ENCODE measurements around the gene LAMP1.
"Not testable (repeated sequence)": the region's sequence is repeated elsewhere in the genome, so short reads cannot be mapped to it uniquely, and the experiment has no call there.

LAMP1 gene

DNA sequence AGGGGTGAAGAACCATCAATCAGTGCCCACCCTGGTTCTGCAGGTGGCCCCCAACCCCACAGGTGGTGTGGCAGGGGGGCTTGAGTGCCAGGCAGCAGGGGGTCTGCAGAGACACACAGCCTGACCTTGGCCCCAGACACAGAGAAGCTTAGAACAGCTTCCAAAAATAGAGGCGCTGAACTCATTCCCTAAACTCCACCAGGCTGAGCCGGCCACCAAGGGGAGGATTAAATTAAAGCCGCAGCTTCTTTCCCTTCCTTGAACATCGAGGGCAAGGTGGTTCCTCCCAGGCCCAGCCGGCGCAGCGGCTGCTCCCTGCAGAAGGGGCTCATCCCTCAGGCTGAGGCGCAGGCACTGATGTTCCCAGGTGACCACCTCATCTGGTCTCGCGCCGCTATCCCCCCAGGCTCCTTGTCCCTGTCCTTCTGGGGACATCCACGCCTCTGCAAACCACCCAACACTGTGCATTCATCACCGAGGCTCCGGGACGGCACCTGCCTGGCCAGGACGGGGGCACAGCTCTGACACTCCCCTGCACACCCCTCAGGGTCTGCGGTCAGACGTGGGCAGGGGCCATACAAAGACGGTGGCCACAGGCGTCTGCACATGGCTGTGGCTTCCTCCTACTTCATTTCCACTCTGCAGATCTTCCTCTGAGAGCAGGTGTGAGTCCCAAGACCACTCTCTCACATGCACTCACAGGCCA is 30.9 kb downstream of the LAMP1 start:
- DNase-seq (ENCODE audit: low read depth), result no peak

DNA sequence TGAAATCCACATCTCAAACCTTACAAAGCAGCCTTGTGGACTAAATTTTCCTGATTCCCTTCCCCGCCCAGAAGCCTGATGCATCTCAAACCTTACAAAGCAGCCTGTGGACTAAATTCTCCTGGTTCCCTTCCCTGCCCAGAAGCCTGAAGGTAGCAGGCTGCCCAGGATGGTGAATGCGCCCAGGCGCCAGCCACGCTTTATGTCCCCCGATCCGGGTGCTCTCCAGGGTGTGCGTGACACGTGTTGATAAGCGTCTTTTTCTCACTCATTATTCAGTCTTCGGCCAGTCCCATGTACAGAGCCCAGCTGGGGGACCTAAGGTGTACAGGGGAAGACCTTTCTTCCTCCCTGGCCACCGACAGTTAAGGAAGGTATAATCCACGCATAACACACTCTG is 31.8 kb downstream of the LAMP1 start:
- DNase-seq (ENCODE audit: low read depth), result no peak

DNA sequence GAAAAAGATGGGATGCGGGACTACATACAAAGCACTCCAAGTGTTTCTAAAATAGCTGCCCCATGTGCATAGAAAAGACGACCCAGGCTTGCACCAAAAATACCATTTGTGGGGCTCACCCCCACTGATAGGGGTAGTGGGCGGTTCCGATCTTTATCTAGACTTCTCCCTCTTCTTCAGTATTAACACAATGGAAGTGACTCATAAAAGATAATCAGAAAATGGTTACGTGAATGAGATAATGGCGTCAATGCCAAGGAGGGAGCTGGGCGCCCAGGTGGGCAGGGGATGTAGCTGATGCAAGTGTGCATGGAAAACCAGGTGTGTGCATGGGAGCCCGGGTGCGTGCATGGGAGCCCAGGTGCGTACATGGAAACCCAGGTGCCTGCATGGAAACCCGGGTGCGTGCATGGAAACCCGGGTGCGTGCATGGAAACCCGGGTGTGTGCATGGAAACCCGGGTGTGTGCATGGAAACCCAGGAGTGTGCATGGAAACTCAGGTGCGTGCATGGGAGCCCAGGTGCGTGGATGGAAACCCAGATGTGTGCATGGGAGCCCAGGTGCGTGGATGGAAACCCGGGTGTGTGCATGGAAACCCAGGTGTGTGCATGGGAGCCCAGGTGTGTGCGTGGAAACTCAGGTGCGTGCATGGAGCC is 32.7 kb downstream of the LAMP1 start:
- no peak for DNase-seq (ENCODE audit: low read depth)

DNA sequence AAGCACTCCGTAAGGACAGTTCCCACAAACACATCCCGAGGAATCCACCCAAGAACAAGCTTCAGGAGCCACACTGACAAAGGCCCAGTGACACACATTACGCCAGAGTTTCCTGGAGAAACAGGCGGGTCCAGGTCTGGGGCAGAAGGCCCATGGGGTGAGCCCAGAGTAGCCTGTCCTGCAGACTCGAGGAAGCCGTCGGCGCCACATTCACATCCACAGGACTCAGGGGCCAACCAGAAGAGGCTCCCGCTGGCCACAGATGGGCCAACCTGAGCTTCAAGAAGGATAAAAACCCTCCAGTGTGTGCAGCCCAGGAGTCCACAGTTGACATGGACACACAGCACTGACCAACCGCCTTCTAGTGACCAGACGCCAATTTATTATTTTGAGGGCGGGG is 35.6 kb downstream of the LAMP1 start:
- no peak for DNase-seq (ENCODE audit: low read depth)

DNA sequence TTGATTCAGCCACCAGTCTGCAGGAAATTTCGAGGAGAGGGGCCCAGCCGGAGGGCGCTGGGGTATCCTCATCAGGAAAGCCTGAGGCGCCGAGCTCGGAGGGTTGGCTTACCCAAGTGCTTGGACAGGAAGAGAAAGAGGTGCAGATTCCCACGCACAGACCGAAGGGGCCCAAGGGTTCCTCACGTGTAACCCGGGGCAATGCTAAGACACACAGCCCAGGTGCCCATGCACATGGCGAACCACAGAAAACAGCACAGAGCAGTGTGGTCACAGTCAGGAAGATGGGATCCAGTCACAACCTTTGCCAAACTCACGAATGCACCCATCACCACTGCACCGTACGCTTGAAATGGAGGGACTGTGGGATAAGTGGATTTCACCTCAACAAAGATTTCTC is 36.0 kb downstream of the LAMP1 start:
- no peak for DNase-seq (ENCODE audit: low read depth)

DNA sequence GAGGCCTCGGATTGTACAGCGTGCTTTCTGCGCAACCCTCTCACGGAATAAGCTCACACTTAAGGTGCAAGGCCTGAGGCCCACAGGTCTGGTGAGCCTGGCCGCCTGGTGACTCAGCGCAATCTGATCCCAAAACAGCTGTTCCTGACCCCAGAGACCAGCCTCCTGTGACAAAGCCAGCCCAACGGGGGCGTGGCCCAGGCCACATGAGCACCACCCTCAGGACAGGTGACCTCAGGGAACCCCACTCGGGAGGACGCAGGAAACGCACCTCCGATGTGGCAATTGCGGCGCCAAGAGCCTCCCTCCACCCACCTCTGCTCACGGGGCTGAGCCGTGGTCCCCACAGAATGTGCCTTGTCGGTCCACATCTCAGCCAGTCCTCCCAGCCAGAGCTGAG is 40.5 kb downstream of the LAMP1 start:
- no peak for DNase-seq (ENCODE audit: low read depth)

DNA sequence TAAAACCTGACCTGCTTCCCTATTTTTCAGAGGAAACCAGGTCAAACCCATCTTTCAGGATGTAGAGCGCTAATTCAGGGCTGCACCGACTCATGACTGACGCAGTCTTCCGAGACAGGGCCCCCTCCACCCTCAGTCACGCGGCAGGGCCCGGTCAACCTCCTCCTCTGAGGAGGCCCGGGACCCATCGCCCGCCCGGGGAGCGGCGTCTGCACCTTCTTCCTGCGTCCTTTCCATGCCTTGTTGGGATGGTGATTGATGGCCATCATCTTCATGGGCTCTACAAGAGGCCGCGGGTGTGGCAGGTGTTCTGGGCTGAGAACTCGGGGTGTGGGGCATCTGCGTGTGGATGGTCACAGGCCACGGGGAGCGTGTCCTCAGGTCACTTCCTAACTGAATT is 40.9 kb downstream of the LAMP1 start:
- DNase-seq (ENCODE audit: low read depth), result no peak

DNA sequence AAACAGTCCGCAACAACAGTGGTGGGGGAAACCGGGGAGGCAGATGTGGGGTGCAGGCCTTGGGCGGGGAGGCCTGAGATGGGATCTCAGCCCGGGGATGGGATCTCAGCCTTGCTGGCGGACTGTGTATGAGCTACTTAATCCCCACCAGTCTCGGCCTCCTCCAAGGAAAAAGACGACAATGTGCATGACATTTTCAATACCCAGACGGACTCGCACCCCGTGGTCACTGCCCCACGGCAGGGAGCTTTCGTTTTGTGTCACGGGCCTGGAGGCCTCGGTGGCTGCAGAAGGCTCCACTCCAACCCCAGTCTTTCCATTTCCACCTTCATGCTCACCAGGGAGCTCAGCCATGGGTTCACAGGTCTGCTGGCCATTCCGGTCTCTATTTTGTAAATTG is 41.4 kb downstream of the LAMP1 start:
- no peak for DNase-seq (ENCODE audit: low read depth)

DNA sequence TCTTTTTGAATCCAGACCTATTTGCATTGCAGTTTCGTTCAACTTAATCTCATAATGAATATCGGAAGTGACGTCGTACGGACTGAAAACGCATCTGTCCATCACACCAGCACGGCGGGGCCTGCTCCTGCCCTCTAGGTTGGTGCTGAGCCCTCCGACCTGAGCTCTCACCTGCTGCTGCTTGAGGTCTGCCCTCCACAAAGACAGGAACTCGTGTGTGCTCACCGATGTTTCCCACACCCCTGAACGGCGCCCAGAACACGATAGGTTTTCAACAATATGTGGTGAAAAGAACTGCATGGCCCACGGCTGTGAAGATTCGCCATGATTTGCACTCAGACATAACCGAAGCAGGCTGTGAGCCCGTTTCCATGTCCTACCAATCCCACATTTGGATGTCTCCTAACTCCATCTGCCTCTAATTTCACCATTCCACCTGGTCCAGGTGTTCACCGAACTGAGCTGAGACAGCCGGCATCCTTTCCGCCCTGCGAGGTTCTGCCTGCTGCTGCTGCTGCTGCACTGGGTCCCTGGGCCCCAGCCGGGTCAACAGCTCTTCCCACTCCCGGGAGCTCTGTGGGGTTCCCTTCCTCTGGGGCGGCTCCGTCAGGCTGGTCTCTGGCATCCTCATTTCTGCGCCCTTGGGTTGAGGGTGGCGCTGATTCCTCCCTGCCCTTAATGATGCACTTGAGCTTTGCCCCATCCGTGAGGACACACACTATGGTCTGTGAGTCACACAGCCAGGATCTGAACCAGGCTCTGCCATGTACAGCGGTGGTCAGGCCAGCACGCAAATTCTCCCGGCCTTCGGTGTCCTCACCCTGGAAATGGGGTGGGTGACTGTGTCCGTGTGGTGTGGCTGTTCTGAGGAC is 46.0 kb downstream of the LAMP1 start:
- DNase-seq (ENCODE audit: low read depth), result no peak

DNA sequence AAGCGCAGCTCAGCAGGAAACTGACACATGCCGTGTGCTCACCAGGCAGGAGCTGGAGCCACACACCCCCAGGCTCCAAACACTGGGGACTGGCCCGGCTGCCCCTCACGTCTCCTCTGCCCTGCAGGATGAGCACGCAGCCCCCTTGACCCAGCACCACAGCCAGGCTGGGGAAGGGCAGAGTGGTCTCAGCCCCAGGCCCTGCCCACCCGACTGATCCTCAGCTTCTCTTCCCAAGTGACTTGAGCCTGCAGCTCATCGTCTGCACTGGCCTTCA is 46.6 kb downstream of the LAMP1 start:
- DNase-seq (ENCODE audit: low read depth), result no peak

DNA sequence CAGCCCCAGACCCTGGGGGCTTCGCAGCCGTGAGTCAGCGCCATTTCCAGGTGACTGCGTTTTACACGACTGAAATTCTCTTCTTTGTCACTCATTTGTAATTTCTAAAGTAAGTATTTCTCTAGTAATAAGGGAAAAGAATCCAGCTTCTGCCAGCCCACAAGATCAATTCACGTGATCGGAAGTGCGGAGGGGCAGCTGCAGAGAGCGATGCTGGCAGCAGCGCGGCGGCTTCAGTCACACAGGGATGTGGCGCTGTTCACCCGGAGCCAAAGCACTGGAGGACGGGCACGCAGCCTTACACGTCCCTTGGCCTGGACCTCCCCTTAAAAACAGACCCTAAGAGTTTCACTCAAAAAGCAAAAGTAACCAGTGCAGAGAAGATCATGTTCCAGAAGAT is 48.4 kb downstream of the LAMP1 start:
- DNase-seq (ENCODE audit: low read depth), result no peak

DNA sequence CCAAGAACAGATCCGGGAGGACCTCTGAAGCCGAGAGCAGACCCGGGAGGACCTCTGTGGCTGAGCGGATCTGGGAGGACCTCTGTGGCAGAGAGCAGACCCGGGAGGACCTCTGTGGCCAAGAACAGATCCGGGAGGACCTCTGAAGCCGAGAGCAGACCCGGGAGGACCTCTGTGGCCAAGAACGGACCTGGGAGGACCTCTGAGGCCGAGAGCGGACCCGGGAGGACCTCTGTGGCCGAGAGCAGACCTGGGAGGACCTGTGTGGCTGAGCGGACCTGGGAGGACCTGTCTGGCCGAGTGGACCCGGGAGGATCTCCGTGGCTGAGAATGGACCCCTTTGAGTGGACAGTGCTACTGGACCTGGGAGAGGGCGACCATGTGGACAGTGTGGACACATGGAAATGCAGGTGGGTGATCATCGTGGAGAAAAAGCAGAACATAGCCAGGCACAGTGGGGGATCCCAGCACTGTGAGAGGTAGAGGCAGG is 50.7 kb downstream of the LAMP1 start:
- not testable (repeated sequence) for DNase-seq (ENCODE audit: low read depth)

DNA sequence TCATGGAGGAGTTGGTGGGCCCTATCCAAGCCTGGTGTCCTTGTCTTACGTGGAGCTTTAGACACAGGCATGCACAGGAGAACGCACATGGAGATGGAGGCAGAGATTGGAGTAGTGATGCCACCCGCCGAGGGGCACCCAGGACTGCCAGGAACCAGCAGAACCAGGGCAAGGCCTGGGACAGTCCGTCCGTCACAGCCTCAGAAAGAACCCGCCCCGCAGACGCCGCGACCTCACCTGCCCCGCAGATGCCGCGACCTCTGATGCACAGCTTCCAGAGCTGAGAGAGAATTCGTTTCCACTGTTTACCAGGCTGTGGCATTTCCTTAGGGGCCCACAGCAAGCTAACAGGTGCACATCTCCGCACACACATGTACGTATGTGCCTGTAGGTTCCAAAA is 51.6 kb downstream of the LAMP1 start:
- DNase-seq (ENCODE audit: low read depth), result no peak

DNA sequence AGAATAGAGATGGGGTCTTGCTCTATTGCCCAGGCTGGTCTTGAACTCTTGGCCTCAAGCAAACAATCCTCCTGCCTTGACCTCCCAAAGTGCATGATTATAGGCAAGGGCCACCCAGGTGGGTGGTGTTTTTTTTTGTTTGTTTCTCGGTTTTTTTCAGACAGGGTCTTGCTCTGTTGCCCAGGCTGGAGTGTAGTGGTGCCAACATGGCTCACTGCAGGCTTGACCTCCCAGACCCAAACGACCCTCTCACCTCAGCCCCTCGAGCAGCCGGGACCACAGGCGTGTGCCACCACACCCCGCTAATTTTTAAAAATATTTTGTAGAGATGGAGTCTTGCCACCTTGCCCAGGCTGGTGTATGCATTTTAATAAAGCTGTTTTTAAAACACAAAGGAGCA is 52.0 kb downstream of the LAMP1 start:
- DNase-seq (ENCODE audit: low read depth), result no peak

DNA sequence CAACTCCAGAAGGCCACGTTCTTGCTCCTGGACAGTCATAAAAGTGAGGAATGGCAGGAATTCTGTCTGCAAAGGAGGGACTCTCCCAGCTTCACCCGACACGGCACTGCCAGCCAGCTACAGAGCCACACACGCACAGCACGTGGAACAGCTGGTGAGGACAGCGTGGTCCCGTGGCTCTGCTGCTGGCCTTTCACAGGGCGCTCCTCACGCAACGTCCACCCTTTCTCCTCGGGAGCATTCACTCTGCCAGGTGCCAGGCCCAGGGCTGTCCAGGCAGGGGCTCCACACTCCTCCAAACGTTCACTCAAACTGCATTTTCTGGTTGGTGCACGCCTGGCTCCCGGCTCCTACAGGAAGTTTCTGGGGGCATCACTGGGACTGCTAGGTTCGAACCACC is 52.5 kb downstream of the LAMP1 start:
- no peak for DNase-seq (ENCODE audit: low read depth)

DNA sequence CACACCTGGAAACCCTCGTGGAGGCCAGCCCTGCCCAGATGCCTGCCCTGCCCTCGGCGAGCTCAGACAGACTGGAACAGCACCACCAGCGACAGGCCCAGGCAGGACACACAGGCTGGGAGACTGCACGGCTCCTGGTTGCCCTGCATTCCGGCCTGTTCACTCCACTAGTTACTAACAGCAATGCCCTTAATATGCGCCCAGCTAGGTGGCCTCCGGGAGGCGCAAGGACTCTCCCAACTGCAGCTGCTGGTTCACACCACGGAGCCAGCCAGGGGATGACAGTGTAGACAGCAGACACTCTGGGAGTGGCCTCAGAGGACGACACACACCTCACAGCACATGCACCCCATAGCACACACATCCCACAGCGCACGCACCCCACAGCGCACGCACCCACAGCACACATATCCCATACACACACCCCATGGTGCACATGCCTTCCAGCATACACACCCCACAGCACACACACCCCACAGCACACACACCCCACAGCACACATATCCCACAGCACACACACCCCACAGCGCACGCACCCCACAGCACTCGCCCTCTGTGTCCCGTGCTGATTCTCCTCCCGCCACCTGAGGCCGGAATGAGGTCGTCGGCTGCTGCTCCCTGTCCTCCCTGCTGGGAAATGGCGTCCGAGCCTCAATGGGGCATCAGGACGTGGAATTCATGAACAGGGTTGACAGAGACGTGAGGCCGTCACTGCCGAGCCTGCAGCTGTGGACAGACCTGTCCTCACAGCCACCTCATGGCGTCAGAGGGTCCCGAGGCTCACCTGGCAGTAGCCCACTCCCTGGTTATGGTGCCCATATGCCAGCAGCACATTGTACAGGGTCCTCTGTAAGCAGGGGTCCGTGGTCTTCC is 53.3 kb downstream of the LAMP1 start:
- DNase-seq (ENCODE audit: low read depth), result no peak

DNA sequence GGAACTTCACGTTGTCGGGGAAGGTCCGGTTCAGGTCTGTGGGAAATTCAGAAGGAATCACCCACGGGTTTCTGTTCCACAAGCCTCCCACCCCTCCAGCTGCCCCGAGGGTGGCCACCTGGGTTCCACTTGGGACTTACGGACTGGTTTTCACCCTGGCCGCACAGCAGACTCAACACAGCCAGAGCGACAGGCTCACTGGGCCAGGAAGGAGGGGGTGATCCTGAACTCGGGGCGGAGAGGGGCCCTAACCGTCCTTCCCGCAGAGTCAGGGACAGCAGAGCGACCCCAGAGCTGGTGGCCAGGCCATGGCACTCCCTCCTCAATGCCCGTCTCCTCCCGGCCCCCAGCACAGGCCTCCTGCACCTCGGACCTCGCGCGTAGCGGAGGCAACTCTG is 53.9 kb downstream of the LAMP1 start:
- no peak for DNase-seq (ENCODE audit: low read depth)

DNA sequence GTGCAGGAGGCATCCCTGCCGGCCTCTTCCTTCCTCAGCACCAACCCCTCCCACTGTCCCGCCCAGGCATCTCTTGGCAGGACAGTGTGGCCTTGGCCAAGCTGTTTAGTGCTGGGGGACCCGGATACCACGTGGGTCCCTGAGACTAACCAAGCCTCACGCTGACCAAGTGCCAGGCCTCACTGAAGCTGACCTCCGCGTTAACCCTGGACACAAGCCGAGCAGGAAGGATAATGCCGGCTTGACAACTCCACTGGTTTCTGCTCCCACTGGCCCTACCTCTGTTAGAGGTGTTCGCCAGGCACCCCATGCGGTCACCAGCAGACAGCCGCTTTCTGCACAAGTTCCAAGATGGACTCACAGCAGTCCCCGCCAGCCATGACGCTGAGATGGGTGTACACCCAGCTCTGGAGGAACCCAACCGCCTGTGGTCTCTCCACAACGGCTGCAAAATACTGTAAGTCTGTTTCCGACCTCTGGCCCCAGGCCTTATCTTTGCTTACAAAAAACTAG is 54.5 kb downstream of the LAMP1 start:
- no peak for DNase-seq (ENCODE audit: low read depth)

DNA sequence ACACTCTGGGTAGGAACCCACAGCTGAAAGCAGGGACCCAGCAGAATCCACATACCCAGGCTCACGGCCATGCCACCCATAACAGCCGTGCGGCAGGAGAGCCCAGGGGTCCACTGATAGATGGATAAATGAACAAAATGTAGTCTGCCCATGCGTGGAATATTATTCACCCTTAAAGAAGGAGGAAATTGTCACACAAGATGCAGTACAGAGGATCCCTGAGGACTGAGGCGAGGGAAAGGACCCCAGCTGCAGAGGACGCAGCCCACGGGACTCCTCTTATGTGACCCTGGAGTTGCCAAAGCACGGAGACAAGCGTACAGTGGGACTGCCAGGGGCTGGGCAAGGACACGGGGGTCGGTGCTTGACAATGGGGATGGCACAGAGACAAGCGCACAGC is 56.2 kb downstream of the LAMP1 start:
- no peak for DNase-seq (ENCODE audit: low read depth)

DNA sequence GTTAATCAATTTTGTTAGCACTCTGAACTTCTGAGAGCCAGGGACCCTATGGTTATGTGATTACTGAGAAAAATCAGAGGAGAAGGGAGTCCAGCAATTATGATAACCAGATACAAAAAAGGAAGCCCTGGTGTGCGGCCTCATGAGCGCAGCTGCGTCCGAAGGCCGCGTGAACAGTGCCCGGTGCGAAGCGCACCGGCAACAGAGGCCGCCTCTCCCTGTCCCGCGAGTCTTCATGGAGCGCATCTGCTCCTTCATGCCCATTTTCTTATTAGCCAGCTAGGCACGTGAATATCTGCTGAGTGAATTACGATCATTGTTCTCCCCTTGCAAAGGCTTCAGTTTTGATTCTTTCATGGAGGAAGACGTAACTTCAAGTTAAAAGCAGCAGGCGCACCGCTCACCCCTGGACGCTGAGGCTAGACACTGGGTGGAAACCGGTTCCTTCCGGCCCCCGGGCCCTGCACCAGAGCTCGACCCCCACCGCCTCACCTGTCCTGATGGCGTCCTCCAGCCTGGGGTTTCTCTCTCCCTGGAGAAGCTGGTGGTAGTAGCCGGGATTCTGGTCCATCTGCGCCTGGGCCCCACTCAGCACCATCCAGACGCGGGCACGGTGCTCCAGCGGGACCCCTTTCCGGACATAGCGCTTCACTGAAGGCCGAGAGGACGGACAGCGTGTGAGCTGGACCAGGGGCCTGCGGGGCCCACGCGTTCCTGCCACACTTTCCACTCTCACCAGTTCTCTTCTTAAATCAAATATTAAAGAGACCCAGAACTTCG is 58.0 kb downstream of the LAMP1 start:
- DNase-seq (ENCODE audit: low read depth), result no peak

DNA sequence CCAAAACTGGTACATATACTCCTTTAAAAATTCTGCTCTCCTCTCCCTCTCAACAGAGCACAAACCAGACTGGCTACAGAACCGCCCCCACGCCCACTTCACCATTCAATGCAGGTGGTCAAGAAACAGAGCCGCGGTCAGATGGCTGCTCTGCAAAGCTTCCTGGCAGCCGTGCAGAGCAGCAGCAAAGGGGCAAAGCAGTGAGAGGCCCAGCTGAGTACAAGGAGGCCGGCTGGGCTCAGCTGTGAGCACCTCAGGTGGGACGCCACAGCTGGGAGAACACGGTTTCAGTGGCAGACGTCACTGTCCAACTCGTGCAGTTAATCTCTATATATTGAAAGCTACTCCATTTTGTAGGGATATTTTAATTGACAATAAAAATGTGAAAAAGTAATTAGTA is 58.6 kb downstream of the LAMP1 start:
- no peak for DNase-seq (ENCODE audit: low read depth)

All from stimulated activated CD4-positive, alpha-beta T cell treated with anti-CD3 and anti-CD28 coated beads, Interleukin-2, amount 100 ng/mL, for 4 hours (primary cell).